GM23338 (cell line): ENCODE results near the gene DNAJC1. TPM values are rescaled to one million over a fixed set of nuclear protein-coding genes. Genes with fewer than 3 reads are reported as not detected.
"Not testable (repeated sequence)": the region's sequence is repeated elsewhere in the genome, so short reads cannot be mapped to it uniquely, and the experiment has no call there.

Source experiments
- ATAC-seq: fragments of 200-7000 bp; cut with Tn5 transposase; 3 replicates; pipeline ENCODE4 v1.9.1; 2020
- DNase-seq: peaks from one replicate; pipeline ENCODE4 v3.0.0-alpha.2; 2015; ENCODE audit warnings: low spot score
- H2AFZ ChIP-seq: fragments of 200-600 bp; sonication (generic); 2 replicates; pipeline ENCODE4 v1.8.0; 2016; ENCODE audit warnings: antibody characterized with exemption, mild to moderate bottlenecking, moderate library complexity
- H3F3A ChIP-seq: fragments of 200-600 bp; sonication (generic); replicated peaks from 2 replicates; pipeline ENCODE4 v1.8.0; 2017; ENCODE audit warnings: antibody characterized with exemption, mixed run types, low read depth
- H3K27ac ChIP-seq: fragments of 200-600 bp; sonication (generic); 2 replicates; pipeline ENCODE4 v1.6.1; 2016; ENCODE audit warnings: low read depth
- H3K27me3 ChIP-seq: fragments of 200-600 bp; sonication (generic); 2 replicates; pipeline ENCODE4 v1.8.0; 2016; ENCODE audit warnings: mild to moderate bottlenecking, mixed run types, moderate library complexity; ENCODE audit not compliant: insufficient read depth
- H3K36me3 ChIP-seq: fragments of 200-600 bp; sonication (generic); 2 replicates; pipeline ENCODE4 v1.8.0; 2016; ENCODE audit warnings: mild to moderate bottlenecking; ENCODE audit not compliant: insufficient read depth
- H3K4me1 ChIP-seq: fragments of 200-600 bp; sonication (generic); 2 replicates; pipeline ENCODE4 v1.8.0; 2016; ENCODE audit warnings: mild to moderate bottlenecking, moderate library complexity; ENCODE audit not compliant: insufficient read depth
- H3K4me2 ChIP-seq: fragments of 200-600 bp; sonication (generic); 2 replicates; pipeline ENCODE4 v1.7.1; 2017; ENCODE audit warnings: mixed run types
- H3K4me3 ChIP-seq: fragments of 200-600 bp; sonication (generic); 2 replicates; pipeline ENCODE4 v1.6.1; 2016; ENCODE audit warnings: mixed run types
- H3K79me2 ChIP-seq: fragments of 200-600 bp; sonication (generic); replicated peaks from 2 replicates; pipeline ENCODE4 v1.8.0; 2017; ENCODE audit warnings: mild to moderate bottlenecking; ENCODE audit not compliant: insufficient read depth
- H3K9me2 ChIP-seq: fragments of 200-600 bp; sonication (generic); 2 replicates; pipeline ENCODE4 v1.8.0; 2017; ENCODE audit not compliant: insufficient read depth
- H4K20me1 ChIP-seq: fragments of 200-600 bp; sonication (generic); replicated peaks from 2 replicates; pipeline ENCODE4 v1.8.0; 2017; ENCODE audit warnings: mild to moderate bottlenecking; ENCODE audit not compliant: insufficient read depth
- H3K27ac Mint-ChIP-seq: 2 replicates; pipeline ENCODE4 v1.8.0; 2020; ENCODE audit warnings: inconsistent platforms, mild to moderate bottlenecking, moderate library complexity, mixed read lengths
- H3K27me3 Mint-ChIP-seq: 3 replicates; pipeline ENCODE4 v1.8.0; 2022; ENCODE audit warnings: low read depth, mild to moderate bottlenecking, moderate library complexity, mixed read lengths, inconsistent platforms; ENCODE audit not compliant: insufficient read depth, poor library complexity
- H3K36me3 Mint-ChIP-seq: 3 replicates; pipeline ENCODE4 v1.8.0; 2021; ENCODE audit warnings: low read depth, mild to moderate bottlenecking, inconsistent platforms, moderate library complexity, mixed read lengths
- H3K4me1 Mint-ChIP-seq: 3 replicates; pipeline ENCODE4 v1.8.0; 2020; ENCODE audit warnings: mild to moderate bottlenecking, inconsistent platforms, mixed read lengths
- H3K4me3 Mint-ChIP-seq: 3 replicates; pipeline ENCODE4 v1.8.0; 2021; ENCODE audit warnings: moderate library complexity, mild to moderate bottlenecking, inconsistent platforms, mixed read lengths
- H3K9me3 Mint-ChIP-seq: 3 replicates; pipeline ENCODE4 v1.8.0; 2020; ENCODE audit warnings: moderate library complexity, mild to moderate bottlenecking, inconsistent platforms, mixed read lengths
- JUNB ChIP-seq: IDR thresholded peaks from one replicate; pipeline ENCODE4 v1.6.1; 2016; ENCODE audit warnings: antibody characterized with exemption; ENCODE audit not compliant: unreplicated experiment
- NANOG ChIP-seq: IDR thresholded peaks from 2 replicates; pipeline ENCODE4 v1.6.1; 2016; ENCODE audit warnings: antibody characterized with exemption, borderline replicate concordance
- POLR2AphosphoS5 ChIP-seq: IDR thresholded peaks from 2 replicates; pipeline ENCODE4 v1.6.1; 2016; ENCODE audit warnings: antibody characterized with exemption, low read depth
- ZNF114 ChIP-seq: fragments of 250-450 bp; sonication (Bioruptor Pico); IDR thresholded peaks from 2 replicates; pipeline ENCODE4 v1.5.0; 2020; ENCODE audit warnings: mild to moderate bottlenecking, moderate library complexity
- polyA plus RNA-seq: library from polyadenylated mRNA; unstranded; fragments of >200 nt; fragmentation: Nextera tagmentation; extraction: Ambion mirVana; gene quantifications from 2 replicates; pipeline ENCODE4 v1.2.1, GENCODE V29; 2016
- total RNA-seq: library from RNA; depleted of rRNA; stranded (reverse); fragments of >200 nt; shearing (Covaris generic); gene quantifications from 2 replicates; pipeline ENCODE4 v1.2.3, GENCODE V29; 2014

The DNAJC1 gene
- total and polyA plus RNA-seq, 2 experiments from 2014 or later = 38.6 to 45.3 TPM

GRCh38 chr10:21843645-21844044 is 159.9 kb downstream of the DNAJC1 start:
- Histone ChIP-seq H3K4me3 (no peak overlapping the region), H3F3A (no peaks in the 10 kb centered on the region), H4K20me1 (no peaks in the 10 kb centered on the region), H3K4me1 (no peaks in the 10 kb centered on the region), H3K36me3 (no peaks in the 10 kb centered on the region), H2AFZ (no peak overlapping the region), H3K27ac (no peak overlapping the region), H3K79me2 (no peaks in the 10 kb centered on the region), H3K27me3 (no peaks in the 10 kb centered on the region), H3K9me2 (no peaks in the 10 kb centered on the region), H3K4me2 (no peak overlapping the region)
- Mint-ChIP-seq H3K4me3 (no peak overlapping the region), H3K27me3 (no peaks in the 10 kb centered on the region), H3K9me3 (peaks cover 22% of the 10 kb centered on the region), H3K4me1 (no peaks in the 10 kb centered on the region), H3K27ac (no peak overlapping the region), H3K36me3 (peaks cover 16% of the 10 kb centered on the region)
- DNase-seq (no peak), ATAC-seq (no peak)
- no peak for TF ChIP-seq ZNF114 (CRISPR knock-in tag)
- TF ChIP-seq JUNB = no peak
- no peak for TF ChIP-seq POLR2AphosphoS5
- TF ChIP-seq NANOG = no peak

GRCh38 chr10:21841273-21841672 is 162.3 kb downstream of the DNAJC1 start:
- H3K79me2 ChIP-seq, H3K4me1 Mint-ChIP-seq, H3K4me1 ChIP-seq, H3K4me3 ChIP-seq, H3F3A ChIP-seq, H2AFZ ChIP-seq, H3K27me3 Mint-ChIP-seq, ATAC-seq, H3K27me3 ChIP-seq, H3K4me2 ChIP-seq, H3K27ac ChIP-seq, H3K9me2 ChIP-seq, H3K36me3 ChIP-seq, H3K4me3 Mint-ChIP-seq, H3K27ac Mint-ChIP-seq, DNase-seq, H4K20me1 ChIP-seq: not testable (repeated sequence)
- Mint-ChIP-seq H3K36me3 (peaks cover 31% of the 10 kb centered on the region), H3K9me3 (peaks cover 36% of the 10 kb centered on the region)

GRCh38 chr10:21837487-21837886 is 166.0 kb downstream of the DNAJC1 start:
- not testable (repeated sequence) for H3K4me3 Mint-ChIP-seq, H3K79me2 ChIP-seq, H3K4me1 ChIP-seq, H3K27me3 Mint-ChIP-seq, H2AFZ ChIP-seq, H3K27ac Mint-ChIP-seq, ATAC-seq, H3K27ac ChIP-seq, H3K4me1 Mint-ChIP-seq, DNase-seq, H3K9me2 ChIP-seq, H3K27me3 ChIP-seq, H3K4me2 ChIP-seq, H3K4me3 ChIP-seq, H3F3A ChIP-seq, H4K20me1 ChIP-seq
- peaks cover 19% of the 10 kb centered on the region for H3K36me3 ChIP-seq
- H3K9me3 Mint-ChIP-seq = peaks cover 73% of the 10 kb centered on the region
- H3K36me3 Mint-ChIP-seq = peaks cover 67% of the 10 kb centered on the region

GRCh38 chr10:21834574-21834973 is 169.0 kb downstream of the DNAJC1 start:
- H3K9me3 Mint-ChIP-seq = peaks cover 88% of the 10 kb centered on the region
- DNase-seq = not testable (repeated sequence)

More at GRCh38 chr10:21834574-21834973, 169.0 kb downstream of the DNAJC1 start:
- H3K27ac ChIP-seq, H3F3A ChIP-seq, H3K9me2 ChIP-seq, ATAC-seq, H3K4me1 Mint-ChIP-seq, H3K27me3 Mint-ChIP-seq, H4K20me1 ChIP-seq, H3K27me3 ChIP-seq, H3K4me3 Mint-ChIP-seq, H3K79me2 ChIP-seq, H3K27ac Mint-ChIP-seq, H3K4me2 ChIP-seq, H3K4me1 ChIP-seq, H3K4me3 ChIP-seq, H2AFZ ChIP-seq: not testable (repeated sequence)
- peaks cover 29% of the 10 kb centered on the region for H3K36me3 ChIP-seq
- peaks cover 82% of the 10 kb centered on the region for H3K36me3 Mint-ChIP-seq
